ENCODE measurements around the gene PGM1. TPM values are rescaled to one million over a fixed set of nuclear protein-coding genes. Genes with fewer than 3 reads are reported as not detected.

PGM1 gene
- total and polyA plus RNA-seq, 2 donors (not counting 3 experiments of a cell fraction or from before 2014, with no cell fraction given) = 9.3 to 21.0 TPM

- H3K27ac ChIP-seq (ENCODE audit: insufficient read depth, low read depth, low read length) = no peak overlapping the region
- dilution Hi-C loops (cut with MboI; ENCODE audit: extremely low pct_ligation_motif_present, low sequenced_read_pairs) (no loop called here), intact Hi-C loops (cut with micrococcal nuclease) (no loop called here)
- no peaks in the 10 kb centered on the region for H3K9me3 ChIP-seq (replicated peaks; ENCODE audit: control insufficient read depth, insufficient read depth, low read length)
- no TSS peak for BruUV-seq (replicated peaks)
- ChIA-PET CTCF (interaction anchor here (1.1 kb wide), 1 partner anchor 613 kb away, joined by 4 read pairs; no protein-coding TSS in a partner anchor), POLR2A (no interaction called here)
- H3K4me1 ChIP-seq (ENCODE audit: control insufficient read depth, extremely low read depth, insufficient read depth, low read length) = no peaks in the 10 kb centered on the region
- no peaks in the 10 kb centered on the region for H4K20me1 ChIP-seq (replicated peaks; ENCODE audit: control insufficient read depth, extremely low read depth, insufficient read depth, low read length)
- no peaks in the 10 kb centered on the region for H3K27me3 ChIP-seq (ENCODE audit: control insufficient read depth in 2 of 2, insufficient read depth in 2 of 2, low read length in 2 of 2)
- DNase-seq (ENCODE audit: low read depth, low spot score) (no peak), FAIRE-seq (no peak)
- H3K4me3 ChIP-seq (replicated peaks in 1 of 3; ENCODE audit: insufficient read depth in 1 of 3, low read depth in 1 of 3, low read length in 3 of 3) = no peak overlapping the region
- H3K9me1 ChIP-seq (replicated peaks; ENCODE audit: control insufficient read depth, extremely low read depth, insufficient read depth, low read length) = no peaks in the 10 kb centered on the region
- no peak overlapping the region for H3K9ac ChIP-seq (replicated peaks; ENCODE audit: extremely low read depth, insufficient read depth, low read length)
- no peaks in the 10 kb centered on the region for H3K79me2 ChIP-seq (ENCODE audit: control insufficient read depth, insufficient read depth, low read length)
- H3K36me3 ChIP-seq (ENCODE audit: control insufficient read depth in 2 of 2, extremely low read depth in 1 of 2, insufficient read depth in 2 of 2, low read length in 2 of 2) = peaks cover 0 to 2% of the 10 kb centered on the region in 2 experiments
- no peak overlapping the region for H3K4me2 ChIP-seq (ENCODE audit: insufficient read depth, low read length)
- H2AFZ ChIP-seq (ENCODE audit: low read depth, low read length) = no peak overlapping the region
- TF ChIP-seq EZH2 (IDR thresholded peaks at IDR 0.05; ENCODE audit: borderline replicate concordance, low read depth, low read length, severe bottlenecking) (no peak), MAX (IDR thresholded peaks at IDR 0.05; ENCODE audit: insufficient read depth, insufficient read length) (no peak), JUN (IDR thresholded peaks at IDR 0.05; ENCODE audit: borderline replicate concordance, insufficient read depth, insufficient read length, low read depth) (no peak), FOS (IDR thresholded peaks at IDR 0.05; ENCODE audit: borderline replicate concordance, insufficient read depth, low read length) (no peak), MYC (IDR thresholded peaks at IDR 0.05; ENCODE audit: low read depth, low read length) (no peak), GATA2 (IDR thresholded peaks at IDR 0.05; ENCODE audit: insufficient read depth, insufficient read length, low read depth, low read length) (no peak), POLR2A (IDR thresholded peaks at IDR 0.05; ENCODE audit: low read depth, low read length) (no peak), POLR2AphosphoS5 (IDR thresholded peaks at IDR 0.05; ENCODE audit: insufficient read depth, low read depth, low read length) (no peak)
- TF ChIP-seq, protein P1, sequence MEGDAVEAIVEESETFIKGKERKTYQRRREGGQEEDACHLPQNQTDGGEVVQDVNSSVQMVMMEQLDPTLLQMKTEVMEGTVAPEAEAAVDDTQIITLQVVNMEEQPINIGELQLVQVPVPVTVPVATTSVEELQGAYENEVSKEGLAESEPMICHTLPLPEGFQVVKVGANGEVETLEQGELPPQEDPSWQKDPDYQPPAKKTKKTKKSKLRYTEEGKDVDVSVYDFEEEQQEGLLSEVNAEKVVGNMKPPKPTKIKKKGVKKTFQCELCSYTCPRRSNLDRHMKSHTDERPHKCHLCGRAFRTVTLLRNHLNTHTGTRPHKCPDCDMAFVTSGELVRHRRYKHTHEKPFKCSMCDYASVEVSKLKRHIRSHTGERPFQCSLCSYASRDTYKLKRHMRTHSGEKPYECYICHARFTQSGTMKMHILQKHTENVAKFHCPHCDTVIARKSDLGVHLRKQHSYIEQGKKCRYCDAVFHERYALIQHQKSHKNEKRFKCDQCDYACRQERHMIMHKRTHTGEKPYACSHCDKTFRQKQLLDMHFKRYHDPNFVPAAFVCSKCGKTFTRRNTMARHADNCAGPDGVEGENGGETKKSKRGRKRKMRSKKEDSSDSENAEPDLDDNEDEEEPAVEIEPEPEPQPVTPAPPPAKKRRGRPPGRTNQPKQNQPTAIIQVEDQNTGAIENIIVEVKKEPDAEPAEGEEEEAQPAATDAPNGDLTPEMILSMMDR (IDR thresholded peaks at IDR 0.05; ENCODE audit: extremely low read depth in 1 of 2, insufficient read depth in 1 of 2, low read depth in 1 of 2, low read length in 2 of 2) = no peak
These were observed 40.1 kb downstream of the PGM1 start for GRCh38 chr1:63633281-63633680.

Data from endothelial cell of umbilical vein (primary cell).